Large intestine (tissue), 3 donors: ENCODE measurements around the gene CENPT. TPM values are rescaled to one million over a fixed set of nuclear protein-coding genes. Genes with fewer than 3 reads are reported as not detected.

Experiments
- DNase-seq, 2 donors: peaks; one replicate each; pipeline versions ENCODE4 v3.0.0 to v3.0.0-alpha.2; 2013
- H3K27ac ChIP-seq: one replicate; pipeline ENCODE4 v1.5.1; 2013; ENCODE audit warnings: low read length
- H3K27me3 ChIP-seq: 2 replicates; pipeline ENCODE4 v1.6.1; 2013; ENCODE audit warnings: low read length; ENCODE audit not compliant: control insufficient read depth, insufficient read depth
- H3K36me3 ChIP-seq: 2 replicates; pipeline ENCODE4 v1.6.1; 2013; ENCODE audit warnings: low read length; ENCODE audit not compliant: control insufficient read depth, insufficient read depth
- H3K4me1 ChIP-seq: one replicate; pipeline ENCODE4 v1.6.1; 2013; ENCODE audit warnings: low read length; ENCODE audit not compliant: control insufficient read depth, insufficient read depth
- H3K4me3 ChIP-seq: one replicate; pipeline ENCODE4 v1.5.1; 2013; ENCODE audit warnings: low read length
- H3K9me3 ChIP-seq: one replicate; pipeline ENCODE4 v1.6.1; 2013; ENCODE audit warnings: mild to moderate bottlenecking, low read depth, low read length, moderate library complexity; ENCODE audit not compliant: control insufficient read depth
- WGBS: methylation state at CpG from one replicate; pipeline ENCODE4 v1.1.5; 2013; ENCODE audit warnings: low lambda C conversion rate; ENCODE audit not compliant: insufficient coverage; 5-methylcytosine and 5-hydroxymethylcytosine counted together
- polyA plus RNA-seq: library from polyadenylated mRNA; unstranded; fragments of 120-200 nt; gene quantifications from one replicate; pipeline ENCODE4 v1.2.1, GENCODE V29; 2013

The CENPT gene
- polyA plus RNA-seq, 1 donor: 58.1 TPM

- peaks cover 37% of the 10 kb centered on the region for H3K36me3 ChIP-seq
- H3K27me3 ChIP-seq: no peaks in the 10 kb centered on the region
- H3K4me3 ChIP-seq: no peak overlapping the region
- no peaks in the 10 kb centered on the region for H3K9me3 ChIP-seq
- DNase-seq: no peak
- H3K27ac ChIP-seq: no peak overlapping the region
- WGBS: no CpG with 5 or more reads among the region's 7 CpGs
- H3K4me1 ChIP-seq: peaks cover 9% of the 10 kb centered on the region
These were observed 47.1 kb downstream of the CENPT start for GRCh38 chr16:67800338-67800926.

- WGBS: no CpG with 5 or more reads among the region's 5 CpGs
- Histone ChIP-seq H3K27me3 (no peaks in the 10 kb centered on the region), H3K27ac (no peak overlapping the region), H3K4me1 (no peaks in the 10 kb centered on the region), H3K4me3 (no peak overlapping the region), H3K9me3 (no peaks in the 10 kb centered on the region), H3K36me3 (peaks cover 18% of the 10 kb centered on the region)
- no peak for DNase-seq
These were observed 51.3 kb downstream of the CENPT start for GRCh38 chr16:67796099-67796718.

- Histone ChIP-seq H3K36me3 (peaks cover 4% of the 10 kb centered on the region), H3K4me3 (no peak overlapping the region), H3K27me3 (no peaks in the 10 kb centered on the region), H3K9me3 (no peaks in the 10 kb centered on the region), H3K4me1 (no peaks in the 10 kb centered on the region), H3K27ac (no peak overlapping the region)
- DNase-seq: no peak
These were observed 57.4 kb downstream of the CENPT start for GRCh38 chr16:67790071-67790470.

- Histone ChIP-seq H3K4me1 (no peaks in the 10 kb centered on the region), H3K9me3 (no peaks in the 10 kb centered on the region), H3K27ac (no peak overlapping the region), H3K27me3 (no peaks in the 10 kb centered on the region), H3K36me3 (peaks cover 2% of the 10 kb centered on the region), H3K4me3 (no peak overlapping the region)
- WGBS: 100% methylated on average over 1 of the region's 5 CpGs
- no peak for DNase-seq
These were observed 61.0 kb downstream of the CENPT start for GRCh38 chr16:67786491-67786890.

- Histone ChIP-seq H3K4me3 (no peak overlapping the region), H3K36me3 (peaks cover 7% of the 10 kb centered on the region), H3K27ac (no peak overlapping the region), H3K27me3 (no peaks in the 10 kb centered on the region), H3K9me3 (no peaks in the 10 kb centered on the region), H3K4me1 (no peaks in the 10 kb centered on the region)
- DNase-seq: no peak
These were observed 64.2 kb downstream of the CENPT start for GRCh38 chr16:67783353-67783725.

GRCh38 chr16:67782567-67783352, 64.7 kb downstream of the CENPT start:
- WGBS: no CpG with 5 or more reads among the region's 12 CpGs
- Histone ChIP-seq H3K4me3 (no peak overlapping the region), H3K27ac (no peak overlapping the region), H3K4me1 (no peaks in the 10 kb centered on the region), H3K27me3 (no peaks in the 10 kb centered on the region), H3K9me3 (no peaks in the 10 kb centered on the region), H3K36me3 (peaks cover 7% of the 10 kb centered on the region)
- DNase-seq: no peak

- H3K9me3 ChIP-seq: no peaks in the 10 kb centered on the region
- H3K36me3 ChIP-seq: peaks cover 7% of the 10 kb centered on the region
- no peak for DNase-seq
- no peaks in the 10 kb centered on the region for H3K4me1 ChIP-seq
- no peaks in the 10 kb centered on the region for H3K27me3 ChIP-seq
- no CpG with 5 or more reads among the region's 5 CpGs for WGBS
- H3K4me3 ChIP-seq: no peak overlapping the region
- no peak overlapping the region for H3K27ac ChIP-seq
These were observed 66.0 kb downstream of the CENPT start for GRCh38 chr16:67781565-67781921.

- DNase-seq: no peak
- Histone ChIP-seq H3K9me3 (no peaks in the 10 kb centered on the region), H3K4me1 (no peaks in the 10 kb centered on the region), H3K36me3 (peaks cover 7% of the 10 kb centered on the region), H3K27ac (no peak overlapping the region), H3K27me3 (no peaks in the 10 kb centered on the region), H3K4me3 (no peak overlapping the region)
- 100% methylated on average over 1 of the region's 7 CpGs for WGBS
These were observed 66.5 kb downstream of the CENPT start for GRCh38 chr16:67780847-67781564.

- no peak overlapping the region for H3K27ac ChIP-seq
- 83% methylated on average over 1 of the region's 5 CpGs for WGBS
- H3K27me3 ChIP-seq: no peaks in the 10 kb centered on the region
- no peak for DNase-seq
- H3K4me3 ChIP-seq: no peak overlapping the region
- H3K4me1 ChIP-seq: no peaks in the 10 kb centered on the region
- H3K9me3 ChIP-seq: peaks cover 2% of the 10 kb centered on the region
- H3K36me3 ChIP-seq: peaks cover 7% of the 10 kb centered on the region
These were observed 68.1 kb downstream of the CENPT start for GRCh38 chr16:67779256-67780014.
